IMR-90 (cell line): ENCODE data around the gene ASPG. TPM values are rescaled to one million over a fixed set of nuclear protein-coding genes. Genes with fewer than 3 reads are reported as not detected.

Experiments used
- ATAC-seq: fragments of 200-7000 bp; cut with Tn5 transposase; 2 replicates; pipeline ENCODE4 v1.9.1; 2020; ENCODE audit warnings: low read depth, mild to moderate bottlenecking, moderate library complexity
- BruUV-seq: library from RNA; stranded (reverse); fragments of 400-500 nt; replicated peaks from 2 replicates; lab custom pipeline; 2021; lab: Mats Ljungman, UMichigan
- CTCF ChIA-PET: fragments of 300-600 bp; formaldehyde crosslinking; extraction: SDS; loops from one replicate; lab custom pipeline; 2021; ENCODE audit warnings: antibody characterized with exemption; lab: Yijun Ruan, JAX
- POLR2A ChIA-PET: fragments of 300-600 bp; sonication (Branson Sonifier 250); formaldehyde crosslinking; loops from one replicate; lab custom pipeline; 2022; ENCODE audit warnings: antibody characterized with exemption; ENCODE audit not compliant: unreplicated experiment; lab: Charles Lee
- DNase-seq: peaks from one replicate; pipeline ENCODE4 v3.0.0; 2013
- H2AFZ ChIP-seq: replicated peaks from 2 replicates; pipeline ENCODE3; 2013; ENCODE audit warnings: low read length, mild to moderate bottlenecking; ENCODE audit not compliant: poor library complexity
- H2AK5ac ChIP-seq: 2 replicates; pipeline ENCODE4 v1.6.1; 2013; ENCODE audit warnings: low read depth, low read length, inconsistent platforms
- H2AK9ac ChIP-seq: replicated peaks from 2 replicates; pipeline ENCODE3; 2013; ENCODE audit warnings: mild to moderate bottlenecking, low read depth, low read length, moderate library complexity; ENCODE audit not compliant: poor library complexity
- H2BK120ac ChIP-seq: 2 replicates; pipeline ENCODE4 v1.6.1; 2013; ENCODE audit warnings: low read depth, low read length, inconsistent platforms
- H2BK15ac ChIP-seq: 3 replicates; pipeline ENCODE4 v1.6.1; 2013; ENCODE audit warnings: low read depth, low read length, inconsistent platforms
- H2BK20ac ChIP-seq: 2 replicates; pipeline ENCODE4 v1.6.1; 2013; ENCODE audit warnings: low read depth, mild to moderate bottlenecking, inconsistent platforms, low read length, moderate library complexity
- H2BK5ac ChIP-seq: 2 replicates; pipeline ENCODE4 v1.6.1; 2013; ENCODE audit warnings: mild to moderate bottlenecking, low read depth, low read length, inconsistent platforms; ENCODE audit not compliant: poor library complexity, severe bottlenecking
- H3K14ac ChIP-seq: replicated peaks from 2 replicates; pipeline ENCODE4 v1.6.1; 2013; ENCODE audit warnings: low read depth, low read length, inconsistent platforms
- H3K18ac ChIP-seq: 2 replicates; pipeline ENCODE4 v1.6.1; 2013; ENCODE audit warnings: low read depth, low read length, control low read depth
- H3K23ac ChIP-seq: 2 replicates; pipeline ENCODE4 v1.6.1; 2013; ENCODE audit warnings: low read depth, low read length, inconsistent platforms
- H3K27ac ChIP-seq: 2 replicates; pipeline ENCODE4 v1.5.1; 2013; ENCODE audit warnings: mild to moderate bottlenecking, control low read depth, low read length; ENCODE audit not compliant: insufficient read depth
- H3K27me3 ChIP-seq: 2 replicates; pipeline ENCODE4 v1.6.1; 2013; ENCODE audit warnings: low read length; ENCODE audit not compliant: control insufficient read depth, insufficient read depth
- H3K36me3 ChIP-seq: 2 replicates; pipeline ENCODE4 v1.6.1; 2013; ENCODE audit warnings: low read length, mixed read lengths; ENCODE audit not compliant: control insufficient read depth, insufficient read depth
- H3K4ac ChIP-seq: 2 replicates; pipeline ENCODE4 v1.6.1; 2013; ENCODE audit warnings: low read depth, low read length, inconsistent platforms
- H3K4me1 ChIP-seq: 2 replicates; pipeline ENCODE4 v1.6.1; 2013; ENCODE audit warnings: low read length, mixed read lengths; ENCODE audit not compliant: control insufficient read depth, insufficient read depth
- H3K4me2 ChIP-seq: 2 replicates; pipeline ENCODE4 v1.6.1; 2013; ENCODE audit warnings: low read depth, mild to moderate bottlenecking, control low read depth, low read length, moderate library complexity
- H3K4me3 ChIP-seq: 2 replicates; pipeline ENCODE4 v1.5.1; 2013; ENCODE audit warnings: low read depth, mild to moderate bottlenecking, control low read depth, low read length, moderate library complexity; ENCODE audit not compliant: insufficient read depth
- H3K56ac ChIP-seq: 2 replicates; pipeline ENCODE4 v1.6.1; 2013; ENCODE audit warnings: low read length, inconsistent platforms; ENCODE audit not compliant: insufficient read depth; ENCODE audit errors: extremely low read depth
- H3K79me1 ChIP-seq, 2 experiments: 2 replicates each; pipeline ENCODE4 v1.6.1; 2013; ENCODE audit warnings: low read length in 2 of 2, inconsistent platforms in 1 of 2, low read depth in 1 of 2
- H3K9ac ChIP-seq: 2 replicates; pipeline ENCODE4 v1.6.1; 2013; ENCODE audit warnings: low read depth, low read length, control low read depth
- H3K9me1 ChIP-seq: 2 replicates; pipeline ENCODE4 v1.6.1; 2013; ENCODE audit warnings: low read length, inconsistent platforms; ENCODE audit not compliant: insufficient read depth
- H3K9me3 ChIP-seq: 2 replicates; pipeline ENCODE4 v1.6.1; 2013; ENCODE audit warnings: low read length; ENCODE audit not compliant: control insufficient read depth, insufficient read depth
- H4K20me1 ChIP-seq: 2 replicates; pipeline ENCODE4 v1.6.1; 2013; ENCODE audit warnings: low read length, inconsistent platforms; ENCODE audit not compliant: insufficient read depth
- H4K5ac ChIP-seq: 2 replicates; pipeline ENCODE4 v1.6.1; 2013; ENCODE audit warnings: mild to moderate bottlenecking, low read depth, low read length, control low read depth
- H4K8ac ChIP-seq, 2 experiments: 2 replicates each; pipeline ENCODE4 v1.6.1; 2013; ENCODE audit warnings: low read depth in 2 of 2, low read length in 2 of 2, control low read depth in 1 of 2, inconsistent platforms in 1 of 2
- H4K91ac ChIP-seq: 2 replicates; pipeline ENCODE4 v1.6.1; 2013; ENCODE audit warnings: low read depth, low read length, inconsistent platforms; ENCODE audit not compliant: insufficient read depth
- CEBPB ChIP-seq: IDR thresholded peaks from 2 replicates; pipeline ENCODE4 v1.6.1; 2012; ENCODE audit warnings: low read depth, low read length, improper control_type of control experiment
- MAZ ChIP-seq: IDR thresholded peaks from 2 replicates; pipeline ENCODE4 v1.6.1; 2012; ENCODE audit warnings: low read depth, mild to moderate bottlenecking, low read length, improper control_type of control experiment, moderate library complexity, borderline replicate concordance
- MXI1 ChIP-seq: IDR thresholded peaks from 2 replicates; pipeline ENCODE4 v1.6.1; 2012; ENCODE audit warnings: low read depth, mild to moderate bottlenecking, low read length, moderate library complexity, borderline replicate concordance
- RCOR1 ChIP-seq: IDR thresholded peaks from 2 replicates; pipeline ENCODE4 v1.6.1; 2012; ENCODE audit warnings: mild to moderate bottlenecking, low read length, improper control_type of control experiment; ENCODE audit not compliant: insufficient replicate concordance
- RFX5 ChIP-seq: IDR thresholded peaks from 2 replicates; pipeline ENCODE4 v1.8.0; 2012; ENCODE audit warnings: low read depth, mild to moderate bottlenecking, low read length, moderate library complexity
- USF2 ChIP-seq: fragments of 150-350 bp; IDR thresholded peaks from 2 replicates; pipeline ENCODE4 v1.6.1; 2017; ENCODE audit warnings: mild to moderate bottlenecking, antibody characterized with exemption, low read length, low read depth
- WGBS, 2 experiments: methylation state at CpG; one replicate each; pipeline versions ENCODE4 v1.1.5 to v1.1.7; 2013; ENCODE audit warnings: missing lambda C conversion rate in 2 of 2; ENCODE audit not compliant: insufficient read length in 1 of 2; ENCODE audit errors: extremely low coverage in 2 of 2; 5-methylcytosine and 5-hydroxymethylcytosine counted together
- dilution Hi-C: fragments of 300-500 bp; cut with HindIII; formaldehyde crosslinking; loops from one replicate; pipeline ENCODE4 v1.14.3; 2018; ENCODE audit warnings: low sequenced_read_pairs; ENCODE audit not compliant: unreplicated experiment
- in situ Hi-C: fragments of 300-500 bp; cut with MboI; formaldehyde crosslinking; loops from 3 replicates; pipeline ENCODE4 v1.14.3; 2019; ENCODE audit warnings: low sequenced_read_pairs, inconsistent platforms, mixed read lengths
- intact Hi-C: fragments of 100-400 bp; cut with micrococcal nuclease; formaldehyde crosslinking; loops from 2 replicates; pipeline ENCODE4 v1.10.0; 2022
- polyA plus RNA-seq, 3 experiments: library from polyadenylated mRNA; depleted of rRNA; stranded (reverse); fragments of >200 nt; gene quantifications; 2 replicates each; pipeline ENCODE4 v1.2.3, GENCODE V29; 2012; ENCODE audit warnings: low replicate concordance in 1 of 3
- total RNA-seq: library from RNA; depleted of rRNA; stranded (reverse); fragments of >200 nt; gene quantifications from 2 replicates; pipeline ENCODE4 v1.2.3, GENCODE V29; 2012

Gene ASPG
- total and polyA plus RNA-seq, 2 of the 4 experiments (the other 2 are of a cell fraction): not detected

GRCh38 chr14:104142136-104142945 lies 56.8 kb downstream of the ASPG start:
- no peak overlapping the region for H3K23ac ChIP-seq
- in situ Hi-C loops: no loop called here
- no peak for TF ChIP-seq CEBPB
- TF ChIP-seq USF2: no peak
- TF ChIP-seq RCOR1: no peak
- no peak for TF ChIP-seq MXI1
- TF ChIP-seq MAZ: no peak
- no peak for TF ChIP-seq RFX5
- dilution Hi-C loops: no loop called here
- ChIA-PET CTCF (no interaction called here), POLR2A (no interaction called here)
- H2AK9ac ChIP-seq: no peak overlapping the region
- H2BK15ac ChIP-seq: no peak overlapping the region
- no peak overlapping the region for H2BK120ac ChIP-seq
- H4K5ac ChIP-seq: no peak overlapping the region
- H3K9me1 ChIP-seq: no peaks in the 10 kb centered on the region
- H3K4me2 ChIP-seq: no peak overlapping the region
- no peak overlapping the region for H4K91ac ChIP-seq
- no peak overlapping the region for H2AK5ac ChIP-seq
- H3K27ac ChIP-seq: no peak overlapping the region
- no TSS peak for BruUV-seq
- ATAC-seq: no peak
- no peaks in the 10 kb centered on the region for H3K36me3 ChIP-seq
- H3K14ac ChIP-seq: no peak overlapping the region
- no peak for DNase-seq
- H3K56ac ChIP-seq: no peak overlapping the region
- no peaks in the 10 kb centered on the region for H3K79me1 ChIP-seq
- no peak overlapping the region for H2BK5ac ChIP-seq
- H3K27me3 ChIP-seq: peaks cover 23% of the 10 kb centered on the region
- H2AFZ ChIP-seq: no peak overlapping the region
- intact Hi-C loops: no loop called here
- H3K4ac ChIP-seq: no peak overlapping the region
- H3K18ac ChIP-seq: no peak overlapping the region
- H3K9ac ChIP-seq: no peak overlapping the region
- no CpG with 5 or more reads among the region's 11 CpGs for WGBS, 2 experiments
- H3K4me1 ChIP-seq: no peaks in the 10 kb centered on the region; the same call in 1 of the 2 replicates
- H4K20me1 ChIP-seq: no peaks in the 10 kb centered on the region
- no peak overlapping the region for H3K4me3 ChIP-seq
- H3K9me3 ChIP-seq: no peaks in the 10 kb centered on the region
- H4K8ac ChIP-seq: no peak overlapping the region
- no peak overlapping the region for H2BK20ac ChIP-seq
